Hypothalamus (tissue), 51 donors: ENCODE data around the gene RNF213.
"Not testable (repeated sequence)": the region's sequence is repeated elsewhere in the genome, so short reads cannot be mapped to it uniquely, and the experiment has no call there.

Source experiments
- DNase-seq, 51 donors: peaks; one replicate each; lab custom pipeline; 2025; lab: John Stamatoyannopoulos, UW

Gene RNF213

GRCh38 chr17:80248894-80249710, 11.6 kb upstream of the RNF213 start:
- DNase-seq: no peak

- no peak for DNase-seq
Observed at GRCh38 chr17:80251966-80252365, 8.7 kb upstream of the RNF213 start.

GRCh38 chr17:80252871-80253270, 7.8 kb upstream of the RNF213 start:
- DNase-seq: peak in 4 of 51 donors; percentile 6 to 20 (median 17)

GRCh38 chr17:80253631-80254395, 6.8 kb upstream of the RNF213 start:
- no peak for DNase-seq

GRCh38 chr17:80254396-80255251, 6.0 kb upstream of the RNF213 start:
- no peak for DNase-seq

GRCh38 chr17:80256034-80256350, 4.7 kb upstream of the RNF213 start:
- no peak for DNase-seq

GRCh38 chr17:80257716-80258213, 2.9 kb upstream of the RNF213 start:
- DNase-seq: no peak

GRCh38 chr17:80258296-80258695, 2.4 kb upstream of the RNF213 start:
- DNase-seq: not testable (repeated sequence)

GRCh38 chr17:80259457-80260068, 1.1 kb upstream of the RNF213 start:
- DNase-seq: no peak

- peak in 38 of 51 donors; percentile 13 to 74 (median 42) for DNase-seq
Observed at GRCh38 chr17:80260069-80260535, 550 bp upstream of the RNF213 start.

GRCh38 chr17:80261159-80261894, 675 bp downstream of the RNF213 start:
- DNase-seq: peak in 31 of 51 donors; percentile 17 to 64 (median 40)

GRCh38 chr17:80261895-80262279, 1.2 kb downstream of the RNF213 start:
- DNase-seq: no peak

- no peak for DNase-seq
Observed at GRCh38 chr17:80262291-80262690, 1.6 kb downstream of the RNF213 start.

GRCh38 chr17:80262775-80263244, 2.2 kb downstream of the RNF213 start:
- DNase-seq: no peak

GRCh38 chr17:80263253-80264204, 2.9 kb downstream of the RNF213 start:
- DNase-seq: peak in 26 of 51 donors; percentile 6 to 56 (median 24)

GRCh38 chr17:80264205-80265075, 3.8 kb downstream of the RNF213 start:
- DNase-seq: peak in 2 of 51 donors; percentile 7 to 18
